ENCODE data around the gene RPL39.
"Not testable (repeated sequence)": the region's sequence is repeated elsewhere in the genome, so short reads cannot be mapped to it uniquely, and the experiment has no call there.

Gene RPL39

DNA sequence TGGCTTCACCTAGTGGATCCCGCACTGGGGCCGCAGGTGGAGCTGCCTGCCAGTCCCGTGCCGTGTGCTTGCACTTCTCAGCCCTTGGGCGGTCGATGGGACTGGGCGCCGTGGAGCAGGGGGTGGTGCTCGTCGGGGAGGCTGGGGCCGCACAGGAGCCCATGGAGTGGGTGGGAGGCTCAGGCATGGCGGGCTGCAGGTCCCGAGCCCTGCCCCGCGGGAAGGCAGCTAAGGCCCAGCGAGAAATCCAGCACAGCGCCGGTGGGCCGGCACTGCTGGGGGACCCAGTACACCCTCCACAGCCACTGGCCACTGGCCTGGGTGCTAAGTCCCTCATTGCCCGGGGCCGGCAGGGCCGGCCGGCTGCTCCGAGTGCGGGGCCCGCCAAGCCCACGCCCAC lies 40.7 kb downstream of the RPL39 start:
- WGBS (ENCODE audit: insufficient coverage), result no CpG with 5 or more reads among the region's 27 CpGs
- DNase-seq; H3K4me3 ChIP-seq (ENCODE audit: control insufficient read depth in 1 of 7, extremely low read depth in 1 of 7, insufficient read depth in 4 of 7, low read depth in 2 of 7, low read length in 6 of 7); H3K4me1 ChIP-seq (ENCODE audit: control extremely low read depth in 1 of 4, control insufficient read depth in 4 of 4, insufficient read depth in 4 of 4, low read length in 3 of 4); H3K9me3 ChIP-seq (ENCODE audit: control extremely low read depth in 1 of 5, control insufficient read depth in 4 of 5, insufficient read depth in 2 of 5, low read depth in 1 of 5, low read length in 4 of 5); CTCF ChIA-PET; H3K27me3 ChIP-seq (replicated peaks in 2 of 5; ENCODE audit: control insufficient read depth in 4 of 5, insufficient read depth in 5 of 5, low read length in 4 of 5); H3K36me3 ChIP-seq (ENCODE audit: control insufficient read depth in 4 of 4, insufficient read depth in 4 of 4, low read length in 3 of 4); H3K27ac ChIP-seq (ENCODE audit: insufficient read depth in 1 of 2, low read depth in 1 of 2, low read length in 2 of 2, poor library complexity in 1 of 2, severe bottlenecking in 2 of 2); POLR2A ChIA-PET: not testable (repeated sequence)

GRCh38 chrX:119750131-119750530 lies 41.3 kb downstream of the RPL39 start:
- DNase-seq; POLR2A ChIA-PET; H3K4me3 ChIP-seq (ENCODE audit: control insufficient read depth in 1 of 7, extremely low read depth in 1 of 7, insufficient read depth in 4 of 7, low read depth in 2 of 7, low read length in 6 of 7); H3K27me3 ChIP-seq (replicated peaks in 2 of 5; ENCODE audit: control insufficient read depth in 4 of 5, insufficient read depth in 5 of 5, low read length in 4 of 5); H3K27ac ChIP-seq (ENCODE audit: insufficient read depth in 1 of 2, low read depth in 1 of 2, low read length in 2 of 2, poor library complexity in 1 of 2, severe bottlenecking in 2 of 2); H3K36me3 ChIP-seq (ENCODE audit: control insufficient read depth in 4 of 4, insufficient read depth in 4 of 4, low read length in 3 of 4); H3K9me3 ChIP-seq (ENCODE audit: control extremely low read depth in 1 of 5, control insufficient read depth in 4 of 5, insufficient read depth in 2 of 5, low read depth in 1 of 5, low read length in 4 of 5); H3K4me1 ChIP-seq (ENCODE audit: control extremely low read depth in 1 of 4, control insufficient read depth in 4 of 4, insufficient read depth in 4 of 4, low read length in 3 of 4): not testable (repeated sequence)
- WGBS (ENCODE audit: insufficient coverage), result 90% methylated on average over 7 of the region's 9 CpGs
- CTCF ChIA-PET, result interaction anchor here (1.0 kb wide), 1 partner anchor 9 kb away, joined by 3 read pairs; the partner anchor contains the start of gene SOWAHD

DNA sequence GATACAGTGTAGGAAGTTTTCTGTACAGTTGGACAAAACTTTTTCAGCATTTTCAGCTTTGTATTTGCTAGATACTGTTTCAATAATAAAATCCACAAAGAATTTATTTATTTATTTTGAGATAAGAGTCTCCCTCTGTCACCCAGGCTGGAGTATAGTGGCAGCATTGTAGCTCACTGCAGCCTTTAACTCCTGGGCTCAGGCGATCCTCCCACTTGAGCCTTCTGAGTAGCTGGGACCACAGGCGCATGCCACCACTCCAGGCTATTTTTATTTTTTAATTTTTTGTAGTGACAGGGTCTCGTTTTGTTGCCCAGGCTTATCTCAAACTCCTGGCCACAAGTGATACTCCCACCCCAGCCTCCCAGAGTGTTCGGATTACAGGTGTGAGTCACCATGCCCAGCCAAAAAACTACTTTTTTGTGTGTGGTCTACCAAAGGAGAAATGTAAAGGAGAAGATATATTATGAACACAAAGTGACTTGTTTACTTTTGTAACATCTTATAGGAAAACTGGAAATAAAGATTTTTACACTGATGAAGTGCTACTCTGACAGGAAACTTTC lies 46.1 kb downstream of the RPL39 start:
- H3K27me3 ChIP-seq (replicated peaks in 2 of 5; ENCODE audit: control insufficient read depth in 4 of 5, insufficient read depth in 5 of 5, low read length in 4 of 5), result peaks cover 0 to 3% (median 0%) of the 10 kb centered on the region in 5 experiments
- H3K9me3 ChIP-seq (ENCODE audit: control extremely low read depth in 1 of 5, control insufficient read depth in 4 of 5, insufficient read depth in 2 of 5, low read depth in 1 of 5, low read length in 4 of 5), result no peaks in the 10 kb centered on the region
- ChIA-PET POLR2A (interaction anchor here (0.7 kb wide), 1 partner anchor 809 kb away, joined by 3 read pairs; no protein-coding TSS in a partner anchor), CTCF (interaction anchor here (0.6 to 2.6 kb wide), 3 partner anchors 11 to 155 kb away, joined by 3 to 12 read pairs (median 4); no protein-coding TSS in a partner anchor)
- no peak overlapping the region for H3K27ac ChIP-seq (ENCODE audit: insufficient read depth in 1 of 2, low read depth in 1 of 2, low read length in 2 of 2, poor library complexity in 1 of 2, severe bottlenecking in 2 of 2)
- H3K4me1 ChIP-seq (ENCODE audit: control extremely low read depth in 1 of 4, control insufficient read depth in 4 of 4, insufficient read depth in 4 of 4, low read length in 3 of 4), result no peaks in the 10 kb centered on the region
- DNase-seq, result no peak
- no peak overlapping the region for H3K4me3 ChIP-seq (ENCODE audit: control insufficient read depth in 1 of 7, extremely low read depth in 1 of 7, insufficient read depth in 4 of 7, low read depth in 2 of 7, low read length in 6 of 7)
- WGBS (ENCODE audit: insufficient coverage), result 100% methylated on average over 1 of the region's 4 CpGs
- no peaks in the 10 kb centered on the region for H3K36me3 ChIP-seq (ENCODE audit: control insufficient read depth in 4 of 4, insufficient read depth in 4 of 4, low read length in 3 of 4)

DNA sequence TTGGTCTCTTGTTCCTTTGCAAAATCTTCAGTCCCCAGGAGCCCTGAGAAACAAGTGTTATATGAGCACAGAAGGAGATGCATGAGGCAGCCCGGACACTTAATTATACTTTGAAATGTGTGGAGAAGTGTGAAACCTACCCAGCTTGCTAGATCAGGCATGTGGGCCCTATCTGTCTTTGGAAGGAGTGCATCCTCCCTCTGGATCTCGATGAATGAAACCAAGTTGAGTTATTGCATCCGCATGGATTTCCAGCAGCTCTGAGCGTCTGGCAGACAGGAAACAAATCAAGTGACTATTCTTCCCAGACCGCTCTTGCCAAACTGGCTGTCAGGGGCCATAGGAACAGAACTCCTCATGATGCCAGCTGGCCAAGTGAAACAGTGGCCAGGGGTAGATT lies 52.7 kb downstream of the RPL39 start:
- ChIA-PET POLR2A (no interaction called here), CTCF (interaction anchor here (1.1 kb wide), 1 partner anchor 45 kb away, joined by 6 read pairs; no protein-coding TSS in a partner anchor)
- WGBS (ENCODE audit: insufficient coverage), result 88% methylated on average over 5 of the region's 5 CpGs
- H3K9me3 ChIP-seq (ENCODE audit: control extremely low read depth in 1 of 5, control insufficient read depth in 4 of 5, insufficient read depth in 2 of 5, low read depth in 1 of 5, low read length in 4 of 5), result no peaks in the 10 kb centered on the region
- no peaks in the 10 kb centered on the region for H3K36me3 ChIP-seq (ENCODE audit: control insufficient read depth in 4 of 4, insufficient read depth in 4 of 4, low read length in 3 of 4)
- no peak overlapping the region for H3K27ac ChIP-seq (ENCODE audit: insufficient read depth in 1 of 2, low read depth in 1 of 2, low read length in 2 of 2, poor library complexity in 1 of 2, severe bottlenecking in 2 of 2)
- DNase-seq, result no peak
- H3K27me3 ChIP-seq (replicated peaks in 2 of 5; ENCODE audit: control insufficient read depth in 4 of 5, insufficient read depth in 5 of 5, low read length in 4 of 5), result no peaks in the 10 kb centered on the region
- no peak overlapping the region for H3K4me3 ChIP-seq (ENCODE audit: control insufficient read depth in 1 of 7, extremely low read depth in 1 of 7, insufficient read depth in 4 of 7, low read depth in 2 of 7, low read length in 6 of 7)
- H3K4me1 ChIP-seq (ENCODE audit: control extremely low read depth in 1 of 4, control insufficient read depth in 4 of 4, insufficient read depth in 4 of 4, low read length in 3 of 4), result peaks cover 0 to 10% (median 3%) of the 10 kb centered on the region in 4 experiments

All from common myeloid progenitor, CD34-positive (primary cell).